ENCODE results near the gene PGLYRP2. TPM values are rescaled to one million over a fixed set of nuclear protein-coding genes. Genes with fewer than 3 reads are reported as not detected.
A peak's percentile ranks its signal among the peaks of the same experiment; 100 is the strongest.
"Not testable (repeated sequence)": the region's sequence is repeated elsewhere in the genome, so short reads cannot be mapped to it uniquely, and the experiment has no call there.

The PGLYRP2 gene
- total and polyA plus RNA-seq, 9 of the 15 experiments (the other 6 are each of a cell fraction or from before 2014, with no cell fraction given), result not detected

GRCh38 chr19:15515227-15515625 is 35.9 kb upstream of the PGLYRP2 start:
- H3K27me3 ChIP-seq (ENCODE audit: control insufficient read depth in 2 of 2, insufficient read depth in 2 of 2, low read length in 2 of 2), result peaks cover 12 to 36% of the 10 kb centered on the region in 2 experiments; a peak in 4 of 5 replicates
- intact Hi-C loops (cut with micrococcal nuclease); H3K36me3 ChIP-seq (ENCODE audit: control insufficient read depth, insufficient read depth, low read length); CTCF ChIA-PET (ENCODE audit: low intra/inter-chr PET ratio); H3K9ac ChIP-seq (ENCODE audit: insufficient read depth in 1 of 2, low read depth in 2 of 2, low read length in 2 of 2); H3K4me2 ChIP-seq (ENCODE audit: insufficient read depth, low read length); H4K20me1 ChIP-seq (replicated peaks; ENCODE audit: control insufficient read depth, insufficient read depth, low read length); H2AFZ ChIP-seq (ENCODE audit: low read depth, low read length); FAIRE-seq; in situ Hi-C loops (cut with MboI); BruUV-seq (replicated peaks); H3K4me1 ChIP-seq (replicated peaks in 1 of 2; ENCODE audit: control insufficient read depth in 2 of 2, insufficient read depth in 2 of 2, low read length in 2 of 2); H3K79me2 ChIP-seq (ENCODE audit: control insufficient read depth, insufficient read depth, low read length); ATAC-seq; DNase-seq (ENCODE audit: extremely low read depth in 1 of 4, low spot score in 3 of 4); H3K27ac ChIP-seq (ENCODE audit: extremely low read depth, low read depth, low read length); H3K9me1 ChIP-seq (ENCODE audit: control insufficient read depth, insufficient read depth, low read length); H3K9me3 ChIP-seq (replicated peaks; ENCODE audit: control insufficient read depth, insufficient read depth, low read depth, low read length); H3K4me3 ChIP-seq: not testable (repeated sequence)
- 10% methylated on average over 9 of the region's 9 CpGs for WGBS (ENCODE audit: insufficient coverage, low coverage, missing lambda C conversion rate)
- POLR2A ChIA-PET, result interaction anchor here (0.7 kb wide), 1 partner anchor 13 kb away, joined by 5 read pairs; no protein-coding TSS in a partner anchor

- Histone ChIP-seq H3K9me1 (ENCODE audit: control insufficient read depth, insufficient read depth, low read length) (no peaks in the 10 kb centered on the region), H3K9ac (ENCODE audit: insufficient read depth in 1 of 2, low read depth in 2 of 2, low read length in 2 of 2) (no peak overlapping the region), H3K9me3 (replicated peaks; ENCODE audit: control insufficient read depth, insufficient read depth, low read depth, low read length) (0 out of 2 replicates have a peak, but pooled peaks cover 3% of the 10 kb centered on the region), H3K36me3 (ENCODE audit: control insufficient read depth, insufficient read depth, low read length) (no peaks in the 10 kb centered on the region), H4K20me1 (replicated peaks; ENCODE audit: control insufficient read depth, insufficient read depth, low read length) (0 out of 2 replicates have a peak, but pooled peaks cover 8% of the 10 kb centered on the region), H3K4me2 (ENCODE audit: insufficient read depth, low read length) (no peak overlapping the region), H3K4me3 (no peak overlapping the region), H3K4me1 (replicated peaks in 1 of 2; ENCODE audit: control insufficient read depth in 2 of 2, insufficient read depth in 2 of 2, low read length in 2 of 2) (peaks cover 0 to 15% of the 10 kb centered on the region in 2 experiments; a peak in 3 of 5 replicates), H3K27ac (ENCODE audit: extremely low read depth, low read depth, low read length) (no peak overlapping the region), H2AFZ (ENCODE audit: low read depth, low read length) (no peak overlapping the region), H3K79me2 (ENCODE audit: control insufficient read depth, insufficient read depth, low read length) (no peaks in the 10 kb centered on the region), H3K27me3 (ENCODE audit: control insufficient read depth in 2 of 2, insufficient read depth in 2 of 2, low read length in 2 of 2) (peaks cover 7 to 46% of the 10 kb centered on the region in 2 experiments; a peak in 4 of 5 replicates)
- in situ Hi-C loops (cut with MboI), result no loop called here
- ATAC-seq (no peak), DNase-seq (ENCODE audit: extremely low read depth in 1 of 4, low spot score in 3 of 4) (no peak), FAIRE-seq (no peak)
- WGBS (ENCODE audit: insufficient coverage, low coverage, missing lambda C conversion rate), result 7% methylated on average over 19 of the region's 19 CpGs
- POLR2A ChIA-PET, result no interaction called here
- TF ChIP-seq KLF6 (CRISPR knock-in tag; IDR thresholded peaks at IDR 0.05; ENCODE audit: borderline replicate concordance) (no peak), SRSF9 (IDR thresholded peaks at IDR 0.05; ENCODE audit: borderline replicate concordance, low read depth, low read length) (no peak), RBM25 (IDR thresholded peaks at IDR 0.05; ENCODE audit: low read depth, low read length, severe bottlenecking) (peak; percentile 68), ZBTB49 (CRISPR knock-in tag; IDR thresholded peaks at IDR 0.05; ENCODE audit: borderline replicate concordance) (no peak)
- intact Hi-C loops (cut with micrococcal nuclease), result no loop called here
- CTCF ChIA-PET (ENCODE audit: low intra/inter-chr PET ratio), result no interaction called here
- no TSS peak for BruUV-seq (replicated peaks)
Observed at GRCh38 chr19:15511671-15512424, 32.5 kb upstream of the PGLYRP2 start.
